HEK293 (cell line): ENCODE results near the gene CDH6.

ENCODE experiments used
- CTCF ChIA-PET: fragments of 350-600 bp; formaldehyde crosslinking; extraction: SDS; loops from one replicate; lab custom pipeline; 2021; ENCODE audit warnings: antibody characterized with exemption; lab: Yijun Ruan, JAX
- POLR2A ChIA-PET: fragments of 300-600 bp; formaldehyde crosslinking; extraction: SDS; loops from one replicate; lab custom pipeline; 2020; ENCODE audit warnings: antibody characterized with exemption, inconsistent platforms; lab: Yijun Ruan, JAX
- H3K27ac ChIP-seq: fragments of 200-500 bp; sonication (Bioruptor generic); 2 replicates; pipeline ENCODE4 v1.5.1; 2014; ENCODE audit warnings: low read depth, low read length, control low read depth, inconsistent platforms; ENCODE audit errors: extremely low read depth
- H3K36me3 ChIP-seq, 2 experiments: fragments of 200-500 bp in 1 of 2; sonication (Bioruptor generic) in 1 of 2; 1 replicate in 1 of 2; 2 replicates in 1 of 2; pipeline ENCODE4 v1.5.1; 2014 to 2017; ENCODE audit warnings: inconsistent platforms in 2 of 2, low read length in 2 of 2; ENCODE audit not compliant: control insufficient read depth in 2 of 2, insufficient read depth in 1 of 2
- H3K4me1 ChIP-seq: fragments of 200-500 bp; sonication (Bioruptor generic); 2 replicates; pipeline ENCODE4 v1.5.1; 2014; ENCODE audit warnings: mild to moderate bottlenecking, low read length, inconsistent platforms; ENCODE audit not compliant: control insufficient read depth, insufficient read depth
- H3K4me3 ChIP-seq: 2 replicates; pipeline ENCODE4 v1.5.1; 2011; ENCODE audit warnings: low read depth, mild to moderate bottlenecking, control low read depth, low read length, moderate library complexity
- H3K9me3 ChIP-seq: fragments of 200-500 bp; sonication (Bioruptor generic); 2 replicates; pipeline ENCODE4 v1.5.1; 2014; ENCODE audit warnings: low read depth, low read length, inconsistent platforms; ENCODE audit not compliant: control insufficient read depth, insufficient read depth
- CTCF ChIP-seq: fragments of 450-650 bp; formaldehyde crosslinking; IDR thresholded peaks from 2 replicates; pipeline ENCODE4 v1.5.1; 2016; ENCODE audit warnings: missing biosample characterization, missing genetic modification characterization
- EGR2 ChIP-seq: fragments of 450-650 bp; formaldehyde crosslinking; IDR thresholded peaks from 2 replicates; pipeline ENCODE4 v1.5.1; 2016; ENCODE audit warnings: low read depth, missing biosample characterization, missing genetic modification characterization
- GLIS1 ChIP-seq: fragments of 450-650 bp; formaldehyde crosslinking; IDR thresholded peaks from 2 replicates; pipeline ENCODE4 v1.5.1; 2016; ENCODE audit warnings: missing biosample characterization, missing genetic modification characterization
- KLF16 ChIP-seq: fragments of 450-650 bp; formaldehyde crosslinking; IDR thresholded peaks from 2 replicates; pipeline ENCODE4 v1.5.1; 2017; ENCODE audit warnings: missing biosample characterization, missing genetic modification characterization
- KLF8 ChIP-seq: fragments of 450-650 bp; formaldehyde crosslinking; IDR thresholded peaks from 2 replicates; pipeline ENCODE4 v1.5.1; 2016; ENCODE audit warnings: missing biosample characterization, missing genetic modification characterization
- KLF9 ChIP-seq: fragments of 450-650 bp; formaldehyde crosslinking; IDR thresholded peaks from 2 replicates; pipeline ENCODE4 v1.5.1; 2016; ENCODE audit warnings: missing biosample characterization, missing genetic modification characterization, low read depth
- TRIM28 ChIP-seq: IDR thresholded peaks from 2 replicates; pipeline ENCODE4 v1.6.1; 2011; ENCODE audit warnings: low read length, control low read depth, borderline replicate concordance
- ZFP41 ChIP-seq: fragments of 450-650 bp; formaldehyde crosslinking; IDR thresholded peaks from 2 replicates; pipeline ENCODE4 v1.5.1; 2016; ENCODE audit warnings: missing biosample characterization, missing genetic modification characterization, borderline replicate concordance
- ZNF112 ChIP-seq: fragments of 450-650 bp; formaldehyde crosslinking; IDR thresholded peaks from 2 replicates; pipeline ENCODE4 v1.5.0; 2017; ENCODE audit warnings: missing biosample characterization, missing genetic modification characterization
- ZNF157 ChIP-seq: fragments of 450-650 bp; formaldehyde crosslinking; IDR thresholded peaks from 2 replicates; pipeline ENCODE4 v1.5.1; 2016; ENCODE audit warnings: missing biosample characterization, missing genetic modification characterization
- ZNF174 ChIP-seq: fragments of 450-650 bp; formaldehyde crosslinking; IDR thresholded peaks from 2 replicates; pipeline ENCODE4 v1.5.0; 2017; ENCODE audit warnings: missing biosample characterization, mild to moderate bottlenecking, missing genetic modification characterization
- ZNF274 ChIP-seq, 2 experiments: fragments of 200-500 bp in 1 of 2; fragments of 450-650 bp in 1 of 2; sonication (Bioruptor generic) in 1 of 2; formaldehyde crosslinking in 1 of 2; IDR thresholded peaks; 2 replicates each; pipeline versions ENCODE4 v1.5.1 to v1.6.1; 2014 to 2016; ENCODE audit warnings: borderline replicate concordance in 1 of 2, inconsistent platforms in 1 of 2, low read length in 1 of 2, missing biosample characterization in 1 of 2, missing genetic modification characterization in 1 of 2
- ZNF302 ChIP-seq: fragments of 450-650 bp; formaldehyde crosslinking; IDR thresholded peaks from 2 replicates; pipeline ENCODE4 v1.5.1; 2016; ENCODE audit warnings: missing biosample characterization, missing genetic modification characterization, low read depth
- ZNF311 ChIP-seq: fragments of 450-650 bp; formaldehyde crosslinking; IDR thresholded peaks from 2 replicates; pipeline ENCODE4 v1.5.1; 2017; ENCODE audit warnings: missing biosample characterization, missing genetic modification characterization, borderline replicate concordance
- ZNF366 ChIP-seq: fragments of 450-650 bp; formaldehyde crosslinking; conservative IDR thresholded peaks from 2 replicates; pipeline ENCODE4 v1.5.1; 2016; ENCODE audit warnings: missing biosample characterization, missing genetic modification characterization
- ZNF473 ChIP-seq: fragments of 450-650 bp; formaldehyde crosslinking; IDR thresholded peaks from 2 replicates; pipeline ENCODE4 v1.5.1; 2017; ENCODE audit warnings: missing biosample characterization, missing genetic modification characterization
- ZNF548 ChIP-seq: fragments of 450-650 bp; formaldehyde crosslinking; IDR thresholded peaks from 2 replicates; pipeline ENCODE4 v1.5.1; 2016; ENCODE audit warnings: missing biosample characterization, missing genetic modification characterization
- ZNF626 ChIP-seq: fragments of 450-650 bp; sonication (Bioruptor Pico); formaldehyde crosslinking; IDR thresholded peaks from 2 replicates; pipeline ENCODE4 v1.5.1; 2018; ENCODE audit warnings: missing biosample characterization, missing genetic modification characterization, inconsistent platforms
- ZNF658 ChIP-seq: fragments of 450-650 bp; formaldehyde crosslinking; IDR thresholded peaks from 2 replicates; pipeline ENCODE4; 2016; ENCODE audit warnings: missing biosample characterization, missing genetic modification characterization
- ZNF76 ChIP-seq: fragments of 450-650 bp; formaldehyde crosslinking; IDR thresholded peaks from 2 replicates; pipeline ENCODE4; 2016; ENCODE audit warnings: low read depth, missing biosample characterization, missing genetic modification characterization, borderline replicate concordance
- ZNF785 ChIP-seq: fragments of 450-650 bp; formaldehyde crosslinking; IDR thresholded peaks from 2 replicates; pipeline ENCODE4 v1.5.1; 2016; ENCODE audit warnings: missing biosample characterization, missing genetic modification characterization
- TF ChIP-seq, protein P1 (sequence below): fragments of 450-650 bp; formaldehyde crosslinking; conservative IDR thresholded peaks from 2 replicates; pipeline ENCODE4 v1.5.1; 2016; ENCODE audit warnings: low read depth, missing biosample characterization, missing genetic modification characterization
- TF ChIP-seq, protein P2 (sequence below): fragments of 450-650 bp; formaldehyde crosslinking; IDR thresholded peaks from 2 replicates; pipeline ENCODE4 v1.5.1; 2016; ENCODE audit warnings: missing biosample characterization, missing genetic modification characterization, low read depth
- TF ChIP-seq, protein P3 (sequence below): sonication (generic); formaldehyde crosslinking; IDR thresholded peaks from 2 replicates; pipeline ENCODE4 v1.8.1; 2022; ENCODE audit warnings: mild to moderate bottlenecking, moderate library complexity, missing genetic modification reagents

CDH6 gene

DNA sequence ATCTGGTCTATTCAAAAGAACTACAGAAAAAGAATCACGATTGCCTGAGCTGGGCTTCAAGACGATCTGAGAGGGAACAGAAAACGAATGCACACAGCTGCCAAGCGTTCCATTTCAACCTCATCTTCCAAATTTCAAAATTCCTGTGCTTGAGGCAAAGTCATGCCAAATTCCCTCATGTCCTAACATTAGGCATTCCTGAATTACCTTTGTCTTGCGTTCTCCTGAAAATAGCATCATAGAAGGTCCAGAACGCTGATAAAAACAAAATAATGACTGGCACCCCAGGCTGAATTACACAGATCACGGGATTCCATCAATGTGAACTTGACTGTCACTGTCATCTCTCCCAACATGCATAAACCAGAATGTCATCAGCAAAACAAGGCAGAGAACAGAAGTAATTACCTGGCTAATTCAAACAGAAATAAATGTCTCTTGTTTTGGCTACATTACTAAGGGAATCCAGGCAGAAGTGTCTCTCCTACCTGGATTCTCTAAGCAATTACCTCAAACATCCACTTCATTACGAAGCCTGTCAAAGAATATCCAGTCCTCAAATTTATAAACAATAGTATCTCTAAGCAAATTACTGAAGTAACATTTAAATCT is 12.0 kb upstream of the CDH6 start (continued):
- TF ChIP-seq, protein P1, sequence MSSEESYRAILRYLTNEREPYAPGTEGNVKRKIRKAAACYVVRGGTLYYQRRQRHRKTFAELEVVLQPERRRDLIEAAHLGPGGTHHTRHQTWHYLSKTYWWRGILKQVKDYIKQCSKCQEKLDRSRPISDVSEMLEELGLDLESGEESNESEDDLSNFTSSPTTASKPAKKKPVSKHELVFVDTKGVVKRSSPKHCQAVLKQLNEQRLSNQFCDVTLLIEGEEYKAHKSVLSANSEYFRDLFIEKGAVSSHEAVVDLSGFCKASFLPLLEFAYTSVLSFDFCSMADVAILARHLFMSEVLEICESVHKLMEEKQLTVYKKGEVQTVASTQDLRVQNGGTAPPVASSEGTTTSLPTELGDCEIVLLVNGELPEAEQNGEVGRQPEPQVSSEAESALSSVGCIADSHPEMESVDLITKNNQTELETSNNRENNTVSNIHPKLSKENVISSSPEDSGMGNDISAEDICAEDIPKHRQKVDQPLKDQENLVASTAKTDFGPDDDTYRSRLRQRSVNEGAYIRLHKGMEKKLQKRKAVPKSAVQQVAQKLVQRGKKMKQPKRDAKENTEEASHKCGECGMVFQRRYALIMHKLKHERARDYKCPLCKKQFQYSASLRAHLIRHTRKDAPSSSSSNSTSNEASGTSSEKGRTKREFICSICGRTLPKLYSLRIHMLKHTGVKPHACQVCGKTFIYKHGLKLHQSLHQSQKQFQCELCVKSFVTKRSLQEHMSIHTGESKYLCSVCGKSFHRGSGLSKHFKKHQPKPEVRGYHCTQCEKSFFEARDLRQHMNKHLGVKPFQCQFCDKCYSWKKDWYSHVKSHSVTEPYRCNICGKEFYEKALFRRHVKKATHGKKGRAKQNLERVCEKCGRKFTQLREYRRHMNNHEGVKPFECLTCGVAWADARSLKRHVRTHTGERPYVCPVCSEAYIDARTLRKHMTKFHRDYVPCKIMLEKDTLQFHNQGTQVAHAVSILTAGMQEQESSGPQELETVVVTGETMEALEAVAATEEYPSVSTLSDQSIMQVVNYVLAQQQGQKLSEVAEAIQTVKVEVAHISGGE (tag by site-specific recombination), result no peak
- no peak for TF ChIP-seq ZFP41
- no peak for TF ChIP-seq EGR2 (tag by site-specific recombination)
- TF ChIP-seq ZNF366 (tag by site-specific recombination), result no peak
- TF ChIP-seq ZNF76 (tag by site-specific recombination), result no peak
- TF ChIP-seq, protein P2, sequence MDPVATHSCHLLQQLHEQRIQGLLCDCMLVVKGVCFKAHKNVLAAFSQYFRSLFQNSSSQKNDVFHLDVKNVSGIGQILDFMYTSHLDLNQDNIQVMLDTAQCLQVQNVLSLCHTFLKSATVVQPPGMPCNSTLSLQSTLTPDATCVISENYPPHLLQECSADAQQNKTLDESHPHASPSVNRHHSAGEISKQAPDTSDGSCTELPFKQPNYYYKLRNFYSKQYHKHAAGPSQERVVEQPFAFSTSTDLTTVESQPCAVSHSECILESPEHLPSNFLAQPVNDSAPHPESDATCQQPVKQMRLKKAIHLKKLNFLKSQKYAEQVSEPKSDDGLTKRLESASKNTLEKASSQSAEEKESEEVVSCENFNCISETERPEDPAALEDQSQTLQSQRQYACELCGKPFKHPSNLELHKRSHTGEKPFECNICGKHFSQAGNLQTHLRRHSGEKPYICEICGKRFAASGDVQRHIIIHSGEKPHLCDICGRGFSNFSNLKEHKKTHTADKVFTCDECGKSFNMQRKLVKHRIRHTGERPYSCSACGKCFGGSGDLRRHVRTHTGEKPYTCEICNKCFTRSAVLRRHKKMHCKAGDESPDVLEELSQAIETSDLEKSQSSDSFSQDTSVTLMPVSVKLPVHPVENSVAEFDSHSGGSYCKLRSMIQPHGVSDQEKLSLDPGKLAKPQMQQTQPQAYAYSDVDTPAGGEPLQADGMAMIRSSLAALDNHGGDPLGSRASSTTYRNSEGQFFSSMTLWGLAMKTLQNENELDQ (tag by site-specific recombination), result no peak
- TF ChIP-seq, protein P3, sequence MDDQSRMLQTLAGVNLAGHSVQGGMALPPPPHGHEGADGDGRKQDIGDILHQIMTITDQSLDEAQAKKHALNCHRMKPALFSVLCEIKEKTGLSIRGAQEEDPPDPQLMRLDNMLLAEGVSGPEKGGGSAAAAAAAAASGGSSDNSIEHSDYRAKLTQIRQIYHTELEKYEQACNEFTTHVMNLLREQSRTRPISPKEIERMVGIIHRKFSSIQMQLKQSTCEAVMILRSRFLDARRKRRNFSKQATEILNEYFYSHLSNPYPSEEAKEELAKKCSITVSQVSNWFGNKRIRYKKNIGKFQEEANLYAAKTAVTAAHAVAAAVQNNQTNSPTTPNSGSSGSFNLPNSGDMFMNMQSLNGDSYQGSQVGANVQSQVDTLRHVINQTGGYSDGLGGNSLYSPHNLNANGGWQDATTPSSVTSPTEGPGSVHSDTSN (CRISPR knock-in tag), result no peak
- TF ChIP-seq KLF16 (tag by site-specific recombination), result no peak
- TF ChIP-seq ZNF473 (tag by site-specific recombination), result no peak
- TF ChIP-seq ZNF548, result no peak
- TF ChIP-seq KLF9 (tag by site-specific recombination), result no peak

DNA sequence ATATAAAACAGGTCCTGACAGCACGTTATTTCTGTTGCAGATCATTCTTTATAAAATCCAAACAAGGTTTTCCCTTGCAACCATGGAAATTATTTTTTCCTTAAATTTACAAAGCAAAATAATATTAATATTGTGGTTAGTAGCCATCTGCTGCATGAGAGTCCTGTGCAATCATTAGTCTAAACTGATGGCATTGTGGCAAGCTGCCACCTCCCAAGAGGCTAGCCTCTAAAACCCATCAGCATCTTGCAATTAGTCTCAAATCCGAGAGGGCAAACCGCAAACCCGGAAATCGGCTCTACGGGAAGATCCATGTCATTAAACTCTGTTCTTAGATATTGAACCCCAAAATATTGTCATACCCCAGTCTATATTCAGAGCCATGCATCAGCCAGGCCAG is 11.3 kb upstream of the CDH6 start:
- H3K4me1 ChIP-seq, result no peaks in the 10 kb centered on the region
- H3K36me3 ChIP-seq, result no peaks in the 10 kb centered on the region
- no peak for TF ChIP-seq ZNF785
- no peak for TF ChIP-seq ZNF174 (tag by site-specific recombination)
- TF ChIP-seq KLF8 (tag by site-specific recombination), result no peak
- no peak for TF ChIP-seq ZNF157 (tag by site-specific recombination)
- TF ChIP-seq ZNF473 (tag by site-specific recombination), result no peak
- TF ChIP-seq TRIM28, result no peak
- TF ChIP-seq ZNF112, result no peak
- no peak for TF ChIP-seq ZNF626 (tag by site-specific recombination)
- TF ChIP-seq ZNF658, result no peak
- TF ChIP-seq ZNF311 (tag by site-specific recombination), result no peak
- no peak for TF ChIP-seq ZNF274 (IDR thresholded peaks at IDR 0.05; ENCODE audit: low read length)
- no peak for TF ChIP-seq ZNF274 (tag by site-specific recombination; IDR thresholded peaks at IDR 0.05; ENCODE audit: borderline replicate concordance)
- TF ChIP-seq CTCF, result no peak
- no peak for TF ChIP-seq GLIS1 (tag by site-specific recombination)
- no peak for TF ChIP-seq ZNF302
- no peak overlapping the region for H3K4me3 ChIP-seq
- no peak overlapping the region for H3K27ac ChIP-seq
- no peaks in the 10 kb centered on the region for H3K9me3 ChIP-seq
- ChIA-PET CTCF (no interaction called here), POLR2A (no interaction called here)
